IMR-90 (cell line): ENCODE results near the gene SPDEF. TPM values are rescaled to one million over a fixed set of nuclear protein-coding genes. Genes with fewer than 3 reads are reported as not detected.

Source experiments
- ATAC-seq: fragments of 200-7000 bp; cut with Tn5 transposase; 2 replicates; pipeline ENCODE4 v1.9.1; 2020; ENCODE audit warnings: low read depth, mild to moderate bottlenecking, moderate library complexity
- BruUV-seq: library from RNA; stranded (reverse); fragments of 400-500 nt; replicated peaks from 2 replicates; lab custom pipeline; 2021; lab: Mats Ljungman, UMichigan
- CTCF ChIA-PET: fragments of 300-600 bp; formaldehyde crosslinking; extraction: SDS; loops from one replicate; lab custom pipeline; 2021; ENCODE audit warnings: antibody characterized with exemption; lab: Yijun Ruan, JAX
- POLR2A ChIA-PET: fragments of 300-600 bp; sonication (Branson Sonifier 250); formaldehyde crosslinking; loops from one replicate; lab custom pipeline; 2022; ENCODE audit warnings: antibody characterized with exemption; ENCODE audit not compliant: unreplicated experiment; lab: Charles Lee
- DNase-seq: peaks from one replicate; pipeline ENCODE4 v3.0.0; 2013
- H2AFZ ChIP-seq: replicated peaks from 2 replicates; pipeline ENCODE3; 2013; ENCODE audit warnings: low read length, mild to moderate bottlenecking; ENCODE audit not compliant: poor library complexity
- H2AK5ac ChIP-seq: 2 replicates; pipeline ENCODE4 v1.6.1; 2013; ENCODE audit warnings: low read depth, low read length, inconsistent platforms
- H2AK9ac ChIP-seq: replicated peaks from 2 replicates; pipeline ENCODE3; 2013; ENCODE audit warnings: mild to moderate bottlenecking, low read depth, low read length, moderate library complexity; ENCODE audit not compliant: poor library complexity
- H2BK120ac ChIP-seq: 2 replicates; pipeline ENCODE4 v1.6.1; 2013; ENCODE audit warnings: low read depth, low read length, inconsistent platforms
- H2BK15ac ChIP-seq: 3 replicates; pipeline ENCODE4 v1.6.1; 2013; ENCODE audit warnings: low read depth, low read length, inconsistent platforms
- H2BK20ac ChIP-seq: 2 replicates; pipeline ENCODE4 v1.6.1; 2013; ENCODE audit warnings: low read depth, mild to moderate bottlenecking, inconsistent platforms, low read length, moderate library complexity
- H2BK5ac ChIP-seq: 2 replicates; pipeline ENCODE4 v1.6.1; 2013; ENCODE audit warnings: mild to moderate bottlenecking, low read depth, low read length, inconsistent platforms; ENCODE audit not compliant: poor library complexity, severe bottlenecking
- H3K14ac ChIP-seq: replicated peaks from 2 replicates; pipeline ENCODE4 v1.6.1; 2013; ENCODE audit warnings: low read depth, low read length, inconsistent platforms
- H3K18ac ChIP-seq: 2 replicates; pipeline ENCODE4 v1.6.1; 2013; ENCODE audit warnings: low read depth, low read length, control low read depth
- H3K23ac ChIP-seq: 2 replicates; pipeline ENCODE4 v1.6.1; 2013; ENCODE audit warnings: low read depth, low read length, inconsistent platforms
- H3K27ac ChIP-seq: 2 replicates; pipeline ENCODE4 v1.5.1; 2013; ENCODE audit warnings: mild to moderate bottlenecking, control low read depth, low read length; ENCODE audit not compliant: insufficient read depth
- H3K27me3 ChIP-seq: 2 replicates; pipeline ENCODE4 v1.6.1; 2013; ENCODE audit warnings: low read length; ENCODE audit not compliant: control insufficient read depth, insufficient read depth
- H3K36me3 ChIP-seq: 2 replicates; pipeline ENCODE4 v1.6.1; 2013; ENCODE audit warnings: low read length, mixed read lengths; ENCODE audit not compliant: control insufficient read depth, insufficient read depth
- H3K4ac ChIP-seq: 2 replicates; pipeline ENCODE4 v1.6.1; 2013; ENCODE audit warnings: low read depth, low read length, inconsistent platforms
- H3K4me1 ChIP-seq: 2 replicates; pipeline ENCODE4 v1.6.1; 2013; ENCODE audit warnings: low read length, mixed read lengths; ENCODE audit not compliant: control insufficient read depth, insufficient read depth
- H3K4me2 ChIP-seq: 2 replicates; pipeline ENCODE4 v1.6.1; 2013; ENCODE audit warnings: low read depth, mild to moderate bottlenecking, control low read depth, low read length, moderate library complexity
- H3K4me3 ChIP-seq: 2 replicates; pipeline ENCODE4 v1.5.1; 2013; ENCODE audit warnings: low read depth, mild to moderate bottlenecking, control low read depth, low read length, moderate library complexity; ENCODE audit not compliant: insufficient read depth
- H3K56ac ChIP-seq: 2 replicates; pipeline ENCODE4 v1.6.1; 2013; ENCODE audit warnings: low read length, inconsistent platforms; ENCODE audit not compliant: insufficient read depth; ENCODE audit errors: extremely low read depth
- H3K79me1 ChIP-seq, 2 experiments: 2 replicates each; pipeline ENCODE4 v1.6.1; 2013; ENCODE audit warnings: low read length in 2 of 2, inconsistent platforms in 1 of 2, low read depth in 1 of 2
- H3K9ac ChIP-seq: 2 replicates; pipeline ENCODE4 v1.6.1; 2013; ENCODE audit warnings: low read depth, low read length, control low read depth
- H3K9me1 ChIP-seq: 2 replicates; pipeline ENCODE4 v1.6.1; 2013; ENCODE audit warnings: low read length, inconsistent platforms; ENCODE audit not compliant: insufficient read depth
- H3K9me3 ChIP-seq: 2 replicates; pipeline ENCODE4 v1.6.1; 2013; ENCODE audit warnings: low read length; ENCODE audit not compliant: control insufficient read depth, insufficient read depth
- H4K20me1 ChIP-seq: 2 replicates; pipeline ENCODE4 v1.6.1; 2013; ENCODE audit warnings: low read length, inconsistent platforms; ENCODE audit not compliant: insufficient read depth
- H4K5ac ChIP-seq: 2 replicates; pipeline ENCODE4 v1.6.1; 2013; ENCODE audit warnings: mild to moderate bottlenecking, low read depth, low read length, control low read depth
- H4K8ac ChIP-seq, 2 experiments: 2 replicates each; pipeline ENCODE4 v1.6.1; 2013; ENCODE audit warnings: low read depth in 2 of 2, low read length in 2 of 2, control low read depth in 1 of 2, inconsistent platforms in 1 of 2
- H4K91ac ChIP-seq: 2 replicates; pipeline ENCODE4 v1.6.1; 2013; ENCODE audit warnings: low read depth, low read length, inconsistent platforms; ENCODE audit not compliant: insufficient read depth
- BHLHE40 ChIP-seq: fragments of 150-350 bp; IDR thresholded peaks from 2 replicates; pipeline ENCODE4 v1.6.1; 2016; ENCODE audit warnings: mild to moderate bottlenecking, low read depth, low read length
- MAZ ChIP-seq: IDR thresholded peaks from 2 replicates; pipeline ENCODE4 v1.6.1; 2012; ENCODE audit warnings: low read depth, mild to moderate bottlenecking, low read length, improper control_type of control experiment, moderate library complexity, borderline replicate concordance
- MXI1 ChIP-seq: IDR thresholded peaks from 2 replicates; pipeline ENCODE4 v1.6.1; 2012; ENCODE audit warnings: low read depth, mild to moderate bottlenecking, low read length, moderate library complexity, borderline replicate concordance
- NFE2L2 ChIP-seq: fragments of 150-350 bp; IDR thresholded peaks from 2 replicates; pipeline ENCODE4 v1.6.1; 2016; ENCODE audit warnings: low read depth, mild to moderate bottlenecking, low read length
- RCOR1 ChIP-seq: IDR thresholded peaks from 2 replicates; pipeline ENCODE4 v1.6.1; 2012; ENCODE audit warnings: mild to moderate bottlenecking, low read length, improper control_type of control experiment; ENCODE audit not compliant: insufficient replicate concordance
- SMC3 ChIP-seq: fragments of 150-350 bp; IDR thresholded peaks from 2 replicates; pipeline ENCODE4 v1.6.1; 2016; ENCODE audit warnings: low read depth, mild to moderate bottlenecking, antibody characterized with exemption, low read length, moderate library complexity
- WGBS, 2 experiments: methylation state at CpG; one replicate each; pipeline versions ENCODE4 v1.1.5 to v1.1.7; 2013; ENCODE audit warnings: missing lambda C conversion rate in 2 of 2; ENCODE audit not compliant: insufficient read length in 1 of 2; ENCODE audit errors: extremely low coverage in 2 of 2; 5-methylcytosine and 5-hydroxymethylcytosine counted together
- dilution Hi-C: fragments of 300-500 bp; cut with HindIII; formaldehyde crosslinking; loops from one replicate; pipeline ENCODE4 v1.14.3; 2018; ENCODE audit warnings: low sequenced_read_pairs; ENCODE audit not compliant: unreplicated experiment
- in situ Hi-C: fragments of 300-500 bp; cut with MboI; formaldehyde crosslinking; loops from 3 replicates; pipeline ENCODE4 v1.14.3; 2019; ENCODE audit warnings: low sequenced_read_pairs, inconsistent platforms, mixed read lengths
- intact Hi-C: fragments of 100-400 bp; cut with micrococcal nuclease; formaldehyde crosslinking; loops from 2 replicates; pipeline ENCODE4 v1.10.0; 2022
- polyA plus RNA-seq, 3 experiments: library from polyadenylated mRNA; depleted of rRNA; stranded (reverse); fragments of >200 nt; gene quantifications; 2 replicates each; pipeline ENCODE4 v1.2.3, GENCODE V29; 2012; ENCODE audit warnings: low replicate concordance in 1 of 3
- total RNA-seq: library from RNA; depleted of rRNA; stranded (reverse); fragments of >200 nt; gene quantifications from 2 replicates; pipeline ENCODE4 v1.2.3, GENCODE V29; 2012
- TF ChIP-seq, protein P1 (sequence below): conservative IDR thresholded peaks from 2 replicates; pipeline ENCODE4 v1.5.1; 2012; ENCODE audit warnings: mild to moderate bottlenecking, low read depth, low read length, improper control_type of control experiment
- TF ChIP-seq, protein P2 (sequence below): fragments of 150-350 bp; IDR thresholded peaks from 2 replicates; pipeline ENCODE4 v1.6.1; 2017; ENCODE audit warnings: mild to moderate bottlenecking, antibody characterized with exemption, low read length, low read depth

SPDEF gene
- total and polyA plus RNA-seq, 2 of the 4 experiments (the other 2 are of a cell fraction) = 0.05 TPM; not detected in 1

DNA sequence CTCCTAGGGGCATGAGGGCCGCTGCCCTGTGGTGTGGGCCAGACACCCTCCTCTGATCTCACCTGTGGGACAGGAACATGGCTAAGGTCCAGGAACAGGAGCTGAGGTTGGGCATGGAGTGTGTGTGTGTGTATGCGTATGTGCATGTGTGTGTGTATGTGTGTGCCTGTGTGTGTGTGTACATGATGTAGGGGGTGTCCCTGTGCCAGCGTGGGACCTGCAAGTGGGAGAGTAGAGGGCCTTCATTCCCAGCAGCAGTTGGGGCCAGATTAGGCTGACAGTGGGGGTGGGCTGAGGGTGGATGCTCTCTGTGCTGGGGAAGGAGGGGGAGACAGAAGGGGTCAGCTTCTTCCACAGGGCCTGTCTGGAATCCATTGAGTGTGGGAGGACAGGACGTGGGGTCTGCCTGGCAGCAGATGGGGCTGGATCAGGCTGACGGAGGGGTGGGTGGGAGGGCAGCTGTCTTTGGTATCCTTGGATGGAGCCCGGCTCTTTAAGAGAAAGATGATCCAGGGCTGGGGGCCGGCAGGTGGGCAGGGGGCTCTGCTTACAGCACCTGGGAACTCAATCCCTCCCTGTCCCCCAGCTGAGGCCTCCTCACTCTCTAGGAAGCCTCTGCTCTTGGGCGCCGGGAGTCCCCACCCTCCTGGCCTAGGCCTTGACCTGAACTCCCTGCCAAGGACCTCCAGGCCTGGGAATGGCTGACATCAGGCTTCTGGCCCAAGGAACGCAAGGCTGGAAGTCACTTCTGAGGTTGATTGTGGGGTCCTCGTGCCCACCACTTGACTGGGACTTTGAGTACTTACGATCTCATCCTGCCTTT is 44.0 kb downstream of the SPDEF start:
- WGBS, 2 experiments = 47% methylated on average over 5 of the region's 12 CpGs; no CpG with 5 or more reads in 1 of the 2 experiments
- no peak overlapping the region for H3K4me2 ChIP-seq
- H4K5ac ChIP-seq = no peak overlapping the region
- intact Hi-C loops (no loop called here), in situ Hi-C loops (no loop called here), dilution Hi-C loops (no loop called here)
- no peaks in the 10 kb centered on the region for H4K20me1 ChIP-seq
- no peak overlapping the region for H3K18ac ChIP-seq
- H3K14ac ChIP-seq = no peak overlapping the region
- no peaks in the 10 kb centered on the region for H3K79me1 ChIP-seq
- DNase-seq (no peak), ATAC-seq (no peak)
- H3K9ac ChIP-seq = no peak overlapping the region
- H3K27me3 ChIP-seq = peaks cover 42% of the 10 kb centered on the region
- H3K9me1 ChIP-seq = no peaks in the 10 kb centered on the region
- H2AFZ ChIP-seq = no peak overlapping the region
- H3K36me3 ChIP-seq = no peaks in the 10 kb centered on the region
- H3K4ac ChIP-seq = no peak overlapping the region
- H3K56ac ChIP-seq = no peak overlapping the region
- CTCF ChIA-PET = no interaction called here
- H3K27ac ChIP-seq = no peak overlapping the region
- no peak overlapping the region for H2AK5ac ChIP-seq
- peak overlapping the region; percentile 5 for H2AK9ac ChIP-seq
- 0 out of 2 replicates have a peak, but pooled peaks cover 3% of the 10 kb centered on the region for H3K9me3 ChIP-seq
- POLR2A ChIA-PET = no interaction called here
- no peak overlapping the region for H4K91ac ChIP-seq
- H2BK20ac ChIP-seq = no peak overlapping the region
- H4K8ac ChIP-seq = no peak overlapping the region
- H3K4me3 ChIP-seq = no peak overlapping the region
- no peak overlapping the region for H3K23ac ChIP-seq
- H3K4me1 ChIP-seq = peaks cover 1% of the 10 kb centered on the region; the same call in 1 of the 2 replicates
- TF ChIP-seq BHLHE40 = no peak
- no peak for TF ChIP-seq MXI1
- TF ChIP-seq MAZ = no peak
- TF ChIP-seq, protein P1, sequence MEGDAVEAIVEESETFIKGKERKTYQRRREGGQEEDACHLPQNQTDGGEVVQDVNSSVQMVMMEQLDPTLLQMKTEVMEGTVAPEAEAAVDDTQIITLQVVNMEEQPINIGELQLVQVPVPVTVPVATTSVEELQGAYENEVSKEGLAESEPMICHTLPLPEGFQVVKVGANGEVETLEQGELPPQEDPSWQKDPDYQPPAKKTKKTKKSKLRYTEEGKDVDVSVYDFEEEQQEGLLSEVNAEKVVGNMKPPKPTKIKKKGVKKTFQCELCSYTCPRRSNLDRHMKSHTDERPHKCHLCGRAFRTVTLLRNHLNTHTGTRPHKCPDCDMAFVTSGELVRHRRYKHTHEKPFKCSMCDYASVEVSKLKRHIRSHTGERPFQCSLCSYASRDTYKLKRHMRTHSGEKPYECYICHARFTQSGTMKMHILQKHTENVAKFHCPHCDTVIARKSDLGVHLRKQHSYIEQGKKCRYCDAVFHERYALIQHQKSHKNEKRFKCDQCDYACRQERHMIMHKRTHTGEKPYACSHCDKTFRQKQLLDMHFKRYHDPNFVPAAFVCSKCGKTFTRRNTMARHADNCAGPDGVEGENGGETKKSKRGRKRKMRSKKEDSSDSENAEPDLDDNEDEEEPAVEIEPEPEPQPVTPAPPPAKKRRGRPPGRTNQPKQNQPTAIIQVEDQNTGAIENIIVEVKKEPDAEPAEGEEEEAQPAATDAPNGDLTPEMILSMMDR = no peak
- TF ChIP-seq NFE2L2 = no peak
- TF ChIP-seq, protein P2, sequence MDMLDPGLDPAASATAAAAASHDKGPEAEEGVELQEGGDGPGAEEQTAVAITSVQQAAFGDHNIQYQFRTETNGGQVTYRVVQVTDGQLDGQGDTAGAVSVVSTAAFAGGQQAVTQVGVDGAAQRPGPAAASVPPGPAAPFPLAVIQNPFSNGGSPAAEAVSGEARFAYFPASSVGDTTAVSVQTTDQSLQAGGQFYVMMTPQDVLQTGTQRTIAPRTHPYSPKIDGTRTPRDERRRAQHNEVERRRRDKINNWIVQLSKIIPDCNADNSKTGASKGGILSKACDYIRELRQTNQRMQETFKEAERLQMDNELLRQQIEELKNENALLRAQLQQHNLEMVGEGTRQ = no peak
- TF ChIP-seq RCOR1 = no peak
- no peak for TF ChIP-seq SMC3
- no peak overlapping the region for H2BK120ac ChIP-seq
- BruUV-seq = no TSS peak
- no peak overlapping the region for H2BK5ac ChIP-seq
- H2BK15ac ChIP-seq = no peak overlapping the region
